WTC11 (cell line): ENCODE results near the gene KDF1. TPM values are rescaled to one million over a fixed set of nuclear protein-coding genes. Genes with fewer than 3 reads are reported as not detected.

ENCODE experiments used
- ATAC-seq: fragments of 200-7000 bp; cut with Tn5 transposase; 2 replicates; pipeline ENCODE4 v1.10.0; 2021; ENCODE audit warnings: mild to moderate bottlenecking, moderate library complexity
- Bru-seq: library from RNA; stranded (reverse); fragments of 400-500 nt; gene quantifications from one replicate; lab custom pipeline; 2021; lab: Mats Ljungman, UMichigan
- CTCF ChIA-PET: fragments of 300-600 bp; sonication (Branson Sonifier 250); formaldehyde crosslinking; loops from one replicate; lab custom pipeline; 2021; ENCODE audit warnings: antibody characterized with exemption; lab: Charles Lee
- POLR2A ChIA-PET: fragments of 350-600 bp; sonication (Branson Sonifier 250); formaldehyde crosslinking; loops from one replicate; lab custom pipeline; 2021; ENCODE audit warnings: antibody characterized with exemption; lab: Charles Lee
- DNase-seq: peaks from one replicate; pipeline ENCODE4 v3.0.0; 2021; ENCODE audit warnings: low spot score
- H3K27ac Mint-ChIP-seq: 2 replicates; pipeline ENCODE4 v1.8.0; 2021; ENCODE audit warnings: mixed read lengths
- H3K27me3 Mint-ChIP-seq: 2 replicates; pipeline ENCODE4 v1.8.0; 2021; ENCODE audit warnings: low read depth, mild to moderate bottlenecking, moderate library complexity, mixed read lengths
- H3K36me3 Mint-ChIP-seq: 2 replicates; pipeline ENCODE4 v1.8.0; 2021; ENCODE audit warnings: mixed read lengths
- H3K4me1 Mint-ChIP-seq: 2 replicates; pipeline ENCODE4 v1.8.0; 2022; ENCODE audit warnings: mixed read lengths
- H3K4me3 Mint-ChIP-seq: 2 replicates; pipeline ENCODE4 v1.8.0; 2021; ENCODE audit warnings: mild to moderate bottlenecking, moderate library complexity, mixed read lengths
- H3K9me3 Mint-ChIP-seq: 2 replicates; pipeline ENCODE4 v1.8.0; 2021; ENCODE audit warnings: mixed read lengths
- AFF4 ChIP-seq: sonication (generic); formaldehyde crosslinking; IDR thresholded peaks from 2 replicates; pipeline ENCODE4 v1.8.1; 2023; ENCODE audit warnings: mild to moderate bottlenecking, missing genetic modification reagents, borderline replicate concordance
- ATF6 ChIP-seq: sonication (generic); formaldehyde crosslinking; IDR thresholded peaks from 2 replicates; pipeline ENCODE4 v1.8.1; 2023; ENCODE audit warnings: mild to moderate bottlenecking, missing genetic modification reagents
- CBFB ChIP-seq: sonication (generic); formaldehyde crosslinking; IDR thresholded peaks from 2 replicates; pipeline ENCODE4 v1.8.1; 2022; ENCODE audit warnings: mild to moderate bottlenecking, low read depth, missing genetic modification reagents
- CREM ChIP-seq: sonication (generic); formaldehyde crosslinking; IDR thresholded peaks from 2 replicates; pipeline ENCODE4 v1.8.1; 2022; ENCODE audit warnings: mild to moderate bottlenecking, missing genetic modification reagents, moderate library complexity
- CTCF ChIP-seq: fragments of 200-600 bp; IDR thresholded peaks from 2 replicates; pipeline ENCODE4 v1.8.0; 2022; ENCODE audit warnings: antibody characterized with exemption
- ESRRA ChIP-seq: sonication (generic); formaldehyde crosslinking; IDR thresholded peaks from 2 replicates; pipeline ENCODE4 v1.8.1; 2022; ENCODE audit warnings: mild to moderate bottlenecking, missing genetic modification reagents, borderline replicate concordance
- FOXK1 ChIP-seq: sonication (generic); formaldehyde crosslinking; IDR thresholded peaks from 2 replicates; pipeline ENCODE4 v1.8.0; 2022; ENCODE audit warnings: mild to moderate bottlenecking, moderate library complexity, missing genetic modification reagents
- FOXP1 ChIP-seq: sonication (generic); formaldehyde crosslinking; IDR thresholded peaks from 2 replicates; pipeline ENCODE4 v1.8.0; 2022; ENCODE audit warnings: missing genetic modification reagents, mild to moderate bottlenecking, moderate library complexity, borderline replicate concordance
- GTF2I ChIP-seq: fragments of 250-450 bp; sonication (Bioruptor Pico); conservative IDR thresholded peaks from 2 replicates; pipeline ENCODE4 v1.4.0; 2021; ENCODE audit warnings: mild to moderate bottlenecking
- IRF1 ChIP-seq: sonication (generic); formaldehyde crosslinking; IDR thresholded peaks from 2 replicates; pipeline ENCODE4 v1.8.0; 2023; ENCODE audit warnings: missing genetic modification reagents
- MAX ChIP-seq: sonication (generic); formaldehyde crosslinking; IDR thresholded peaks from 2 replicates; pipeline ENCODE4 v1.8.0; 2022; ENCODE audit warnings: mild to moderate bottlenecking, missing genetic modification reagents
- NFE2L1 ChIP-seq: sonication (generic); formaldehyde crosslinking; IDR thresholded peaks from 2 replicates; pipeline ENCODE4 v1.8.1; 2023; ENCODE audit warnings: missing genetic modification reagents
- NR2C2 ChIP-seq: sonication (generic); formaldehyde crosslinking; IDR thresholded peaks from 2 replicates; pipeline ENCODE4 v1.8.0; 2022; ENCODE audit warnings: mild to moderate bottlenecking, missing genetic modification reagents
- PREB ChIP-seq: sonication (generic); formaldehyde crosslinking; IDR thresholded peaks from 2 replicates; pipeline ENCODE4 v1.8.1; 2022; ENCODE audit warnings: mild to moderate bottlenecking, missing genetic modification reagents, moderate library complexity, borderline replicate concordance
- RELA ChIP-seq: sonication (generic); formaldehyde crosslinking; IDR thresholded peaks from 2 replicates; pipeline ENCODE4 v1.8.1; 2022; ENCODE audit warnings: missing genetic modification reagents, mild to moderate bottlenecking, borderline replicate concordance
- SMAD3 ChIP-seq: sonication (generic); formaldehyde crosslinking; IDR thresholded peaks from 2 replicates; pipeline ENCODE4 v1.8.0; 2022; ENCODE audit warnings: missing genetic modification reagents, mild to moderate bottlenecking, borderline replicate concordance
- TEAD4 ChIP-seq: sonication (generic); formaldehyde crosslinking; IDR thresholded peaks from 2 replicates; pipeline ENCODE4 v1.8.0; 2022; ENCODE audit warnings: mild to moderate bottlenecking, missing genetic modification reagents
- ZMAT4 ChIP-seq: fragments of 250-450 bp; sonication (Bioruptor Pico); IDR thresholded peaks from 2 replicates; pipeline ENCODE4 v1.9.0; 2021; ENCODE audit warnings: mild to moderate bottlenecking
- ZNF121 ChIP-seq: sonication (generic); formaldehyde crosslinking; IDR thresholded peaks from 2 replicates; pipeline ENCODE4 v1.8.0; 2023; ENCODE audit warnings: missing genetic modification reagents
- ZSCAN18 ChIP-seq: fragments of 250-450 bp; sonication (Bioruptor Pico); IDR thresholded peaks from 2 replicates; pipeline ENCODE4 v2.1.2; 2022; ENCODE audit warnings: mild to moderate bottlenecking, moderate library complexity
- long read RNA-seq, 3 experiments: library from RNA in 1 of 3; library from capped mRNA in 1 of 3; library from polyadenylated mRNA in 1 of 3; unstranded in 2 of 3; stranded (forward) in 1 of 3; transcript quantifications; one replicate each; pipeline ENCODE4 v2.0.0, GENCODE V29; 2021
- total RNA-seq: library from RNA; stranded (reverse); gene quantifications from 3 replicates; pipeline ENCODE4 v1.2.3, GENCODE V29; 2021

The KDF1 gene
- total RNA-seq (18.9 to 19.8 TPM (median 19.0 TPM) in 3 replicates), Bru-seq, nascent RNA (percentile 67 among the genes with signal in this experiment)
- long read RNA-seq, experiment 1, transcript KDF1-201 (4 exons, 1,793 nt), result major isoform, 86 of 118 reads
- long read RNA-seq, experiment 1, partial matches to known transcripts, result 7 of 118 reads
- long read RNA-seq, experiment 1, other reads (novel, unspliced or antisense), result 25 of 118 reads
- long read RNA-seq, experiment 2, transcript KDF1-201 (4 exons, 1,793 nt), result major isoform, 13 of 39 reads
- long read RNA-seq, experiment 2, partial matches to known transcripts, result 17 of 39 reads
- long read RNA-seq, experiment 2, other reads (novel, unspliced or antisense), result 9 of 39 reads
- long read RNA-seq, experiment 3, transcript KDF1-201 (4 exons, 1,793 nt), result major isoform, 16 of 29 reads
- long read RNA-seq, experiment 3, partial matches to known transcripts, result 1 of 29 reads
- long read RNA-seq, experiment 3, other reads (novel, unspliced or antisense), result 12 of 29 reads

GRCh38 chr1:26959722-26960624 lies at the start of gene KDF1:
Gene KDF1, minus strand, starts transcription at chr1:26960468. Its CDS starts 8,088 bp downstream, at chr1:26952380.
- peaks cover 7% of the 10 kb centered on the region for H3K9me3 Mint-ChIP-seq
- CTCF ChIA-PET, result interaction anchor here (0.6 to 3.6 kb wide), 13 partner anchors 8 to 597 kb away, joined by 3 to 34 read pairs (median 3); no protein-coding TSS in a partner anchor
- peaks cover 16% of the 10 kb centered on the region for H3K4me1 Mint-ChIP-seq
- DNase-seq (peak; percentile 95), ATAC-seq (peak; percentile 98)
- POLR2A ChIA-PET, result interaction anchor here (0.5 to 1.0 kb wide), 6 partner anchors 37 to 195 kb away, joined by 3 to 7 read pairs (median 4); partner anchors contain the start of gene SLC9A1
- H3K4me3 Mint-ChIP-seq, result peak within 1 kb of the TSS; percentile 80
- H3K27me3 Mint-ChIP-seq, result no peaks in the 10 kb centered on the region; the same call in 1 of the 2 replicates
- peak within 1 kb of the TSS; percentile 86 for H3K27ac Mint-ChIP-seq
- peaks cover 10% of the 10 kb centered on the region for H3K36me3 Mint-ChIP-seq
- TF ChIP-seq GTF2I, result no peak
- TF ChIP-seq CBFB (CRISPR knock-in tag), result peak; percentile 95
- TF ChIP-seq NR2C2 (CRISPR knock-in tag), result no peak
- TF ChIP-seq IRF1 (CRISPR knock-in tag), result peak; percentile 27; the same call in 1 of the 2 replicates
- TF ChIP-seq ATF6 (CRISPR knock-in tag), result no peak
- 0 out of 2 replicates have a peak, but pooled peaks have one; percentile 70 for TF ChIP-seq PREB (CRISPR knock-in tag)
- 0 out of 2 replicates have a peak, but pooled peaks have one; percentile 73 for TF ChIP-seq SMAD3 (CRISPR knock-in tag)
- peak; percentile 66; the same call in 1 of the 2 replicates for TF ChIP-seq MAX (CRISPR knock-in tag)
- TF ChIP-seq ZMAT4 (CRISPR knock-in tag), result 0 out of 2 replicates have a peak, but pooled peaks have one; percentile 5
- peak; percentile 60; the same call in 1 of the 2 replicates for TF ChIP-seq AFF4 (CRISPR knock-in tag)
- TF ChIP-seq FOXK1 (CRISPR knock-in tag), result 0 out of 2 replicates have a peak, but pooled peaks have one; percentile 46
- TF ChIP-seq CREM (CRISPR knock-in tag), result peak; percentile 66; the same call in 1 of the 2 replicates
- peak; percentile 68; the same call in 1 of the 2 replicates for TF ChIP-seq RELA (CRISPR knock-in tag)
- no peak for TF ChIP-seq ZNF121 (CRISPR knock-in tag)
- no peak for TF ChIP-seq ZSCAN18 (CRISPR knock-in tag)
- no peak for TF ChIP-seq NFE2L1 (CRISPR knock-in tag)
- peak; percentile 64; the same call in 1 of the 2 replicates for TF ChIP-seq FOXP1 (CRISPR knock-in tag)
- TF ChIP-seq TEAD4 (CRISPR knock-in tag), result no peak
- peak; percentile 87; the same call in 1 of the 2 replicates for TF ChIP-seq ESRRA (CRISPR knock-in tag)
- TF ChIP-seq CTCF, result no peak; the same call in 1 of the 2 replicates
